HUES64 (cell line): ENCODE measurements around the gene PRKCB.

Experiments used
- H3K27ac ChIP-seq: 2 replicates; pipeline ENCODE4 v1.7.0; 2013; ENCODE audit warnings: low read depth, low read length, inconsistent platforms
- H3K27me3 ChIP-seq: 2 replicates; pipeline ENCODE4 v1.6.1; 2013; ENCODE audit warnings: mild to moderate bottlenecking, low read length; ENCODE audit not compliant: insufficient read depth
- H3K36me3 ChIP-seq: 2 replicates; pipeline ENCODE4 v1.6.1; 2013; ENCODE audit warnings: mild to moderate bottlenecking, low read length; ENCODE audit not compliant: insufficient read depth
- H3K4me1 ChIP-seq: 2 replicates; pipeline ENCODE4 v1.6.1; 2013; ENCODE audit warnings: mild to moderate bottlenecking, low read length, moderate library complexity; ENCODE audit not compliant: insufficient read depth
- H3K4me3 ChIP-seq: 2 replicates; pipeline ENCODE4 v1.5.1; 2013; ENCODE audit warnings: mild to moderate bottlenecking, low read length, moderate library complexity
- H3K9ac ChIP-seq: 2 replicates; pipeline ENCODE4 v1.6.1; 2013; ENCODE audit warnings: mild to moderate bottlenecking, low read depth, low read length
- H3K9me3 ChIP-seq: 2 replicates; pipeline ENCODE4 v1.6.1; 2013; ENCODE audit warnings: low read depth, low read length; ENCODE audit not compliant: insufficient read depth
- WGBS: fragments of 150-250, 120-280 bp; methylation state at CpG from one replicate; pipeline ENCODE4 v1.1.7; 2013; ENCODE audit warnings: missing lambda C conversion rate; 5-methylcytosine and 5-hydroxymethylcytosine counted together

Gene PRKCB

DNA sequence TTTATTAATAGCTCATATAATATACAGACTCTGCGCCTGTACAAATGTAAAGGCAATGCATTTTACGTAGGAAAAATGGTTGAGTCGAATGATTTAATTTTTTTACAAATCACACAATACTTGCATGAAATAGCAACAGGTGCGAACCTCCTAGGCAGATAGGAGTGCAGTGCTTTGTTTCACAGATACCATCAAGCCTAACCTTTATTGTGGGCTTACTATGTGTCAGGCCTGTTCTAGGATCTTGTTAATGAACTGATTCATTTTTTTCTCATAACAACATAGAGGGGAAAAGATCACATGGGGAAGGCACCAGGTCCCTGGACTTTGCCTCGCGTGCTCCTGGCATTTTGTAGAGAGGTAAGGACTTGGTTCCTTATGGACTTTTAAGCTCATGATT is 107.8 kb downstream of the PRKCB start:
- Histone ChIP-seq H3K27me3 (no peaks in the 10 kb centered on the region), H3K36me3 (no peaks in the 10 kb centered on the region), H3K27ac (no peak overlapping the region), H3K9me3 (no peaks in the 10 kb centered on the region), H3K9ac (no peak overlapping the region), H3K4me3 (no peak overlapping the region), H3K4me1 (no peaks in the 10 kb centered on the region; the same call in 1 of the 2 replicates)
- 91% methylated on average over 6 of the region's 6 CpGs for WGBS

DNA sequence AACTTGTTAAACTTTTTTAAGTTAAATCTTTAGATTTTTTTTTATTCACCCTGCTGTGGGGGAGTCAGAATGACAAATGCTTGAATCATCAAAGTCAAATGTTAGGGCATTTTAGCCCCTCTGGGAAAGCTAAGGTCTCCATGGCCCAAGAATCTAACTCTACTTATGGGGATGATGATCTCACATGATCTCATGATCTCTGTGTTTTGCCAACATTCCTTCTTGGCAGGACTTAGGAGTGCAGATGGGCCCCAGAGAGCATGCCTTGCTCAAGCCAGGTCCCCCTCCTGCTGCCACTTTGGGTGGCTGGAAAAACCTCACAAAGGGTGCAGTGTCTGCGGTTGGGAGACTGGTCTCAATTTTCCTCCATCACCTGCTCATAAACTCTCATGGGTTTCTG is 108.6 kb downstream of the PRKCB start:
- no peaks in the 10 kb centered on the region for H3K27me3 ChIP-seq
- no peaks in the 10 kb centered on the region for H3K9me3 ChIP-seq
- no peak overlapping the region for H3K9ac ChIP-seq
- 97% methylated on average over 1 of the region's 1 CpG for WGBS
- no peak overlapping the region for H3K27ac ChIP-seq
- H3K4me1 ChIP-seq, result no peaks in the 10 kb centered on the region; the same call in 1 of the 2 replicates
- H3K4me3 ChIP-seq, result no peak overlapping the region
- no peaks in the 10 kb centered on the region for H3K36me3 ChIP-seq

DNA sequence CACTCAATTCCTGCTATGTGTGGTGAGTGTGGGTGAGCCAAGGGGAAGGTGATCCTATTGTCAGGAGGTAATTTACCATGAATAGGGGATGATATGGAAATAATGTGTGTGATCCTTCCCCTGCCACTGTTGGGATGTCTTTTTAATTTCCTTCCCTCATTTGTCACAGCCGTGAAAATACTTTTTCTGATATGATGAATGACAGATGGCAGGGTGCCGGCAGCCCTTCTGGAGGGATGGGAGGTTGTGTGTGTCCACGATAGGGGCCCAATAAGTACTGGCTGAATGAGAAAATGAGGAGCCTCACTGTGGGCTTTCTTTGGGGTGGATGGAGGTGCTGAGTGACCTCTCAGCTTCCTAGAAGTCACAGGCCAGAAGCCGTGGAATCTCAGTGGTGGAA is 109.5 kb downstream of the PRKCB start:
- WGBS, result 84% methylated on average over 4 of the region's 4 CpGs
- H3K4me3 ChIP-seq, result no peak overlapping the region
- H3K9me3 ChIP-seq, result no peaks in the 10 kb centered on the region
- no peak overlapping the region for H3K9ac ChIP-seq
- H3K27me3 ChIP-seq, result no peaks in the 10 kb centered on the region
- H3K36me3 ChIP-seq, result no peaks in the 10 kb centered on the region
- H3K4me1 ChIP-seq, result no peaks in the 10 kb centered on the region; the same call in 1 of the 2 replicates
- H3K27ac ChIP-seq, result no peak overlapping the region

DNA sequence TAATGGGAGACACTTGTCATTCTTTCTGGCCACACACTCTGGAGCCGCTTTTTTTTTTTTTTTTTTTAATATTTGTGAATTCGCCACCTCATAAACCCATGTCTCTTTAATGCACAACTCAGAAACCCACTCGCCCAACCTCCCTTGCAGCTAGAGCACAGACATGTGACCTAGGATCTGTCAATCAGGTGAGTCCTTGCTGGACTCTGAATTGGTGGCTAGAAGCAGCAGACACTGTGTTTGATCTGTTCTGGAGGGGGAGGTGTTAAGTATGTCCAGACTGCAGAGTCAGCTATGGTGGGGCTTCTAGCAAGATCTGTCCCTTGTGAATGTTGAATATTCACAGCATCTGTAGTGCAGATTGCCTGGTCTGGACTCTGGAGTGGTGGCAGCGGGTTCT is 112.1 kb downstream of the PRKCB start:
- Histone ChIP-seq H3K4me1 (peaks cover 22% of the 10 kb centered on the region), H3K27me3 (no peaks in the 10 kb centered on the region), H3K9ac (no peak overlapping the region), H3K4me3 (no peak overlapping the region), H3K36me3 (no peaks in the 10 kb centered on the region), H3K27ac (no peak overlapping the region), H3K9me3 (no peaks in the 10 kb centered on the region)
- 94% methylated on average over 4 of the region's 4 CpGs for WGBS

- Histone ChIP-seq H3K9ac (no peak overlapping the region), H3K4me3 (no peak overlapping the region), H3K27me3 (no peaks in the 10 kb centered on the region), H3K9me3 (no peaks in the 10 kb centered on the region), H3K27ac (no peak overlapping the region), H3K36me3 (no peaks in the 10 kb centered on the region), H3K4me1 (peaks cover 28% of the 10 kb centered on the region)
- WGBS, result 90% methylated on average over 11 of the region's 11 CpGs
These were observed 113.2 kb downstream of the PRKCB start for GRCh38 chr16:23948949-23949411.

- H3K9ac ChIP-seq, result no peak overlapping the region
- H3K9me3 ChIP-seq, result no peaks in the 10 kb centered on the region
- no peak overlapping the region for H3K27ac ChIP-seq
- peaks cover 28% of the 10 kb centered on the region for H3K4me1 ChIP-seq
- no peaks in the 10 kb centered on the region for H3K36me3 ChIP-seq
- H3K4me3 ChIP-seq, result no peak overlapping the region
- no peaks in the 10 kb centered on the region for H3K27me3 ChIP-seq
- WGBS, result 91% methylated on average over 4 of the region's 5 CpGs
These were observed 114.0 kb downstream of the PRKCB start for GRCh38 chr16:23949630-23950290.

- Histone ChIP-seq H3K36me3 (no peaks in the 10 kb centered on the region), H3K9me3 (no peaks in the 10 kb centered on the region), H3K27ac (no peak overlapping the region), H3K9ac (no peak overlapping the region), H3K4me3 (no peak overlapping the region), H3K4me1 (peaks cover 28% of the 10 kb centered on the region), H3K27me3 (no peaks in the 10 kb centered on the region)
- WGBS, result 86% methylated on average over 3 of the region's 3 CpGs
These were observed 114.6 kb downstream of the PRKCB start for GRCh38 chr16:23950291-23950894.

DNA sequence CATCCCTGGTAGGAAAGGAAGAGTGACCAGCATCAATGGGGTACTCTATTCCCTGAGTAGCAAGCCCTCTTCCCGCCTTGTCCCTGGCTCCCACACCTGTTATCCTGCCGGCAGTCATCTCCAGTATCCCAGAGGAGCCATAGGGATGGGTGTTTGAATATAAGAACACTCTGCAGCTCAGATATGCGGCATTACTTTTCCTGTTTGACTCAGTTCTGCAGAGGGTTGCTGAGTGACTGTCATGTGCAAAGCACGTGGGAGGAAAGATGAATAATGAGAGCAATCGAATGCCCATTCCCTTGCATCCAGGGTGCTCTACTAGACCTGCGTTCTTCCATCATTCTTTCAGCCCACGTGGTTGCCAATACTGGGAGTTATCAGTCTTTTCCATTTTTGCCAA is 115.1 kb downstream of the PRKCB start:
- Histone ChIP-seq H3K9me3 (no peaks in the 10 kb centered on the region), H3K4me3 (no peak overlapping the region), H3K9ac (no peak overlapping the region), H3K36me3 (no peaks in the 10 kb centered on the region), H3K27ac (no peak overlapping the region), H3K27me3 (no peaks in the 10 kb centered on the region), H3K4me1 (peaks cover 28% of the 10 kb centered on the region)
- 75% methylated on average over 7 of the region's 7 CpGs for WGBS

GRCh38 chr16:23952128-23952970 is 116.6 kb downstream of the PRKCB start:
- Histone ChIP-seq H3K27me3 (no peaks in the 10 kb centered on the region), H3K4me1 (peaks cover 28% of the 10 kb centered on the region), H3K9me3 (no peaks in the 10 kb centered on the region), H3K36me3 (no peaks in the 10 kb centered on the region), H3K27ac (no peak overlapping the region), H3K9ac (no peak overlapping the region), H3K4me3 (peak overlapping the region; percentile 7; the same call in 1 of the 2 replicates)
- WGBS, result 32% methylated on average over 13 of the region's 13 CpGs

DNA sequence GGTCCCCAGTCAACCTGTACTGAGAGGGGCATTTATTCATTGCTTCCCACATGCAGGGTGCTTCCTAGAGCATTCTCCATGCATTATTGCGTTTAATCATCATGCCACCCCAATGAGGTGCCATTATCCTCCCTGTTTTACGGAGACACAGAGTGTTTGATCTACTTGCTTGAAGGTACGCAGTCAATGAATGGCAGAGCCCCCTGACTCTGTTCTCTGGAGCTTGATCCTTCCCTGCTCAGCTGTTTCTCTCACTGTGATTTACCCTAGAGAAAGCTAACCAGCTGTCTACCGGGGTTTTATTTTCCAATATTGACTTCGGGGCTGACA is 117.2 kb downstream of the PRKCB start:
- Histone ChIP-seq H3K4me3 (no peak overlapping the region), H3K27me3 (no peaks in the 10 kb centered on the region), H3K9me3 (no peaks in the 10 kb centered on the region), H3K9ac (no peak overlapping the region), H3K4me1 (peaks cover 28% of the 10 kb centered on the region), H3K36me3 (no peaks in the 10 kb centered on the region), H3K27ac (no peak overlapping the region)
- WGBS, result 92% methylated on average over 5 of the region's 5 CpGs

DNA sequence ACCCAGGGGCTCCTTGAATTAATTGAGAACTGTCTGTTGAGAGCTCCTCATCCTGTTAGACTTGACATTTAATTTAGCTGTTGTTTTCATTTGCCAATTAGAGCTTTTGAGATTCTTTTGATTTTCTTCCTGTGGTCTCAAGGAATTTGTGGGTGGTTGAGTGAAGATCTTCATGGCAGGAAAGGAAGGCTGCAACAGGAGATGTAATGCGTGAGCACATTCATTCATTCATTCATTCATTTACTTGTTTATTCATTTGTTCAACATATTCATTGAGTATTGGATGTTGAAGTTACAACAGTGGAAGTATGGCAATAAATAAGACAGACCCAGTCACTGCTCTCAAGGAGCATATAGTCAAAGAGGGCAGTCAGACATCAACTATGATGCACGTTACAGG is 117.7 kb downstream of the PRKCB start:
- no peak overlapping the region for H3K4me3 ChIP-seq
- WGBS, result 94% methylated on average over 1 of the region's 2 CpGs
- no peaks in the 10 kb centered on the region for H3K27me3 ChIP-seq
- H3K36me3 ChIP-seq, result no peaks in the 10 kb centered on the region
- no peak overlapping the region for H3K9ac ChIP-seq
- no peaks in the 10 kb centered on the region for H3K9me3 ChIP-seq
- no peak overlapping the region for H3K27ac ChIP-seq
- H3K4me1 ChIP-seq, result peaks cover 28% of the 10 kb centered on the region
